CD4-positive, alpha-beta T cell (primary cell): ENCODE measurements around the gene ITK. TPM values are rescaled to one million over a fixed set of nuclear protein-coding genes. Genes with fewer than 3 reads are reported as not detected.
A peak's percentile ranks its signal among the peaks of the same experiment; 100 is the strongest.

Experiments
- ATAC-seq: fragments of 200-7000 bp; cut with Tn5 transposase; one replicate; pipeline ENCODE4 v1.10.0; 2022; ENCODE audit warnings: mild to moderate bottlenecking; ENCODE audit not compliant: poor library complexity
- CTCF ChIA-PET: fragments of 350-600 bp; sonication (Branson Sonifier 250); formaldehyde crosslinking; loops from one replicate; lab custom pipeline; 2021; ENCODE audit warnings: antibody characterized with exemption, inconsistent platforms; lab: Charles Lee
- POLR2A ChIA-PET: fragments of 350-600 bp; sonication (Branson Sonifier 250); formaldehyde crosslinking; loops from one replicate; lab custom pipeline; 2021; ENCODE audit warnings: antibody characterized with exemption, inconsistent platforms; lab: Charles Lee
- DNase-seq, 14 experiments: peaks; one replicate each; pipeline ENCODE4 v3.0.0-alpha.2; 2013 to 2020; ENCODE audit warnings: mixed read lengths in 2 of 14
- H3K27ac ChIP-seq, 2 donors: one replicate each; pipeline versions ENCODE4 v1.5.1 to v1.7.0; 2013; ENCODE audit warnings: low read length in 2 of 2, low read depth in 1 of 2, mild to moderate bottlenecking in 1 of 2
- H3K27me3 ChIP-seq, 2 experiments: 1 replicate in 1 of 2; 2 replicates in 1 of 2; pipeline versions ENCODE4 v1.6.1 to v1.7.0; 2013; ENCODE audit warnings: low read length in 2 of 2, control low read depth in 1 of 2, mild to moderate bottlenecking in 1 of 2, moderate library complexity in 1 of 2; ENCODE audit not compliant: insufficient read depth in 2 of 2, control insufficient read depth in 1 of 2
- H3K36me3 ChIP-seq: one replicate; pipeline ENCODE4 v1.6.1; 2013; ENCODE audit warnings: low read length, control low read depth; ENCODE audit not compliant: insufficient read depth
- H3K4me1 ChIP-seq: one replicate; pipeline ENCODE4 v1.6.1; 2013; ENCODE audit warnings: low read length, control low read depth; ENCODE audit not compliant: insufficient read depth
- H3K4me3 ChIP-seq: one replicate; pipeline ENCODE4 v1.5.1; 2013; ENCODE audit warnings: mild to moderate bottlenecking, low read length, moderate library complexity
- H3K9me3 ChIP-seq, 2 experiments: 1 replicate in 1 of 2; 2 replicates in 1 of 2; pipeline versions ENCODE4 v1.6.1 to v1.7.0; 2013; ENCODE audit warnings: low read length in 2 of 2, mild to moderate bottlenecking in 2 of 2, control low read depth in 1 of 2, moderate library complexity in 1 of 2; ENCODE audit not compliant: control insufficient read depth in 1 of 2, insufficient read depth in 1 of 2
- H3K27ac Mint-ChIP-seq: one replicate; pipeline ENCODE4 v1.8.0; 2020; ENCODE audit warnings: mixed read lengths
- H3K27me3 Mint-ChIP-seq: one replicate; pipeline ENCODE4 v1.8.0; 2021; ENCODE audit warnings: mixed read lengths
- H3K36me3 Mint-ChIP-seq: one replicate; pipeline ENCODE4 v1.8.0; 2021; ENCODE audit warnings: low read depth, mixed read lengths
- H3K4me1 Mint-ChIP-seq: one replicate; pipeline ENCODE4 v1.8.0; 2021; ENCODE audit warnings: low read depth, mixed read lengths
- H3K4me3 Mint-ChIP-seq: one replicate; pipeline ENCODE4 v1.8.0; 2020; ENCODE audit warnings: mild to moderate bottlenecking, mixed read lengths
- H3K9me3 Mint-ChIP-seq: one replicate; pipeline ENCODE4 v1.8.0; 2020; ENCODE audit warnings: mixed read lengths
- intact Hi-C, 2 experiments: fragments of 100-400 bp; cut with DNase I in 1 of 2; cut with micrococcal nuclease in 1 of 2; formaldehyde crosslinking; loops; one replicate each; pipeline versions ENCODE4 v1.15.1 to v1.9.0; 2023 to 2025; cut with DNase I, micrococcal nuclease
- total RNA-seq, 174 experiments: library from RNA in 2 of 174; stranded (reverse) in 2 of 174; gene quantifications; one replicate each; pipeline ENCODE4 v1.2.3 and lab custom pipeline; 2021 to 2026
- TF ChIP-seq, protein P1 (sequence below): fragments of 200-600 bp; IDR thresholded peaks from one replicate; pipeline ENCODE4 v1.8.0; 2022; ENCODE audit warnings: antibody characterized with exemption, mild to moderate bottlenecking

The ITK gene
- total RNA-seq, 2 experiments from 2014 or later = 289 to 292 TPM

DNA sequence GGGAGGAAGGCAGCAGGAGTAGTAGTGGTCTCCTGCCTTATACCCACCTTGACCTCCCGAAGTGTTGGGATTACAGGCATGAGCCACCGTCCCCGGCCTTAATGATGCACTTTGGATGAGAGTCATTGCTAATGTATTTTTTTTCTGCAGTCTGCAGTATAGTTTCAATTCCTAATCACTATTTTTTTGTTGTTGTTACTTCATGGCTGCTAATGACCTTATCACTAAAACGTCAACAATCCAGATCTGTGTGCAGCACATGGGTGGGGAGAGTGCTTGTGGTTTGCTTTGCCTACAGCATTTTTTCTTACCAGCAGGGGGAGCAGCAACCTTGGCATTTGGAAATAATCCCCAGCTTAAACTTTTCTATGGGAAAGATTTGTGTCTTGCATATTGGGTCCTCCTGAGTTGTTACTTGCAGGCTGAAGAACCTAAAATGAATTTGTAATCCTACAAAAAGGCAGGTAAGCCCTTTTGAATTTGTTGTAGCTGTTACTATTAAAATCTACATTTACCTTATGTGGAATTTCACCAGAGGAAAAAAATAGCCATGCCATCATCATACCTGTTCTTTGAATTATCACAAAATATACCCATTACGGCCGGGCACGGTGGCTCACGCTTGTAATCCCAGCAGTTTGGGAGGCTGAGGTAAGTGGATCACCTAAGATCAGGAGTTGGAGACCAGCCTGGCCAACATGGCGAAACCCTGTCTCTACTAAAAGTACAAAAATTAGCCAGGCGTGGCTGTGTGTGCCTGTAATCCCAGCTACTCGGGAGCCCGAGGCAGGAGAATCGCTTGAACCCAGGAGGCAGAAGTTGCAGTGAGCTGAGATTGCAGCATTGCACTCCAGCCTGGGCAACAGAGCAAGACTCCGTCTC is 31.7 kb upstream of the ITK start:
- peak overlapping the region; percentile 53 for H3K27ac Mint-ChIP-seq
- DNase-seq (peak; percentile 66 to 92 (median 77)), ATAC-seq (peak; percentile 86)
- peak overlapping the region; percentile 28 for H3K4me3 Mint-ChIP-seq
- H3K4me3 ChIP-seq = no peak overlapping the region
- H3K9me3 ChIP-seq = no peaks in the 10 kb centered on the region
- intact Hi-C loops = loop anchor here (1.0 to 10.0 kb wide), 9 partner anchors 32 to 706 kb away; partner anchors contain the start of genes CLINT1 (in 1 of the 2), ITK (in 1 of the 2) and THG1L (in 1 of the 2)
- H3K36me3 ChIP-seq = no peaks in the 10 kb centered on the region
- TF ChIP-seq, protein P1, sequence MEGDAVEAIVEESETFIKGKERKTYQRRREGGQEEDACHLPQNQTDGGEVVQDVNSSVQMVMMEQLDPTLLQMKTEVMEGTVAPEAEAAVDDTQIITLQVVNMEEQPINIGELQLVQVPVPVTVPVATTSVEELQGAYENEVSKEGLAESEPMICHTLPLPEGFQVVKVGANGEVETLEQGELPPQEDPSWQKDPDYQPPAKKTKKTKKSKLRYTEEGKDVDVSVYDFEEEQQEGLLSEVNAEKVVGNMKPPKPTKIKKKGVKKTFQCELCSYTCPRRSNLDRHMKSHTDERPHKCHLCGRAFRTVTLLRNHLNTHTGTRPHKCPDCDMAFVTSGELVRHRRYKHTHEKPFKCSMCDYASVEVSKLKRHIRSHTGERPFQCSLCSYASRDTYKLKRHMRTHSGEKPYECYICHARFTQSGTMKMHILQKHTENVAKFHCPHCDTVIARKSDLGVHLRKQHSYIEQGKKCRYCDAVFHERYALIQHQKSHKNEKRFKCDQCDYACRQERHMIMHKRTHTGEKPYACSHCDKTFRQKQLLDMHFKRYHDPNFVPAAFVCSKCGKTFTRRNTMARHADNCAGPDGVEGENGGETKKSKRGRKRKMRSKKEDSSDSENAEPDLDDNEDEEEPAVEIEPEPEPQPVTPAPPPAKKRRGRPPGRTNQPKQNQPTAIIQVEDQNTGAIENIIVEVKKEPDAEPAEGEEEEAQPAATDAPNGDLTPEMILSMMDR = peak; percentile 82
- H3K36me3 Mint-ChIP-seq = peaks cover 3% of the 10 kb centered on the region
- CTCF ChIA-PET = interaction anchor here (0.6 to 1.9 kb wide), 34 partner anchors 8 to 179 kb away, joined by 3 to 13 read pairs (median 5); partner anchors contain the start of gene ITK
- H3K27me3 ChIP-seq = no peaks in the 10 kb centered on the region
- no peaks in the 10 kb centered on the region for H3K9me3 Mint-ChIP-seq
- H3K4me1 Mint-ChIP-seq = peaks cover 46% of the 10 kb centered on the region
- no peaks in the 10 kb centered on the region for H3K27me3 Mint-ChIP-seq
- H3K4me1 ChIP-seq = peaks cover 35% of the 10 kb centered on the region
- POLR2A ChIA-PET = interaction anchor here (0.6 to 3.7 kb wide), 26 partner anchors 14 to 224 kb away, joined by 3 to 25 read pairs (median 4); partner anchors contain the start of gene ITK
- no peak overlapping the region for H3K27ac ChIP-seq

DNA sequence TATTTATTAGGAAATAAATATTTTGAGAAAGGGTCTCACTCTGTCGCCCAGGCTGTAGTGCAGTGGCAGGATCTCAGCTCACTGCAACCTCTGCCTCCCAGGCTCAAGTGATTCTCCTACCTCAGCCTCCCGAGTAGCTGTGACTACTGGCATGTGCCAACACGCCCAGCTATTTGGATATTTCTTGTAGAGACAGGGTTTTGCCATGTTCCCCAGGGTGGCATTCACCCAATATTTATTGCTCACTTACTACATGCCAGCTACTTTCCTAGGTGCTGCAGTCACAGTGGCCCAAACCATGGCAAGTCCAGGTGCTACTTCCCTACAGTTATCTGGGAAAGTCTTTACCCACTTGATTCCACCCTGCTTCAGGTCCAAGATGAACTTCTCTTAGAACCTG is 29.6 kb upstream of the ITK start:
- Histone ChIP-seq H3K27ac (no peak overlapping the region), H3K36me3 (no peaks in the 10 kb centered on the region), H3K4me1 (peaks cover 38% of the 10 kb centered on the region), H3K4me3 (no peak overlapping the region), H3K9me3 (no peaks in the 10 kb centered on the region), H3K27me3 (no peaks in the 10 kb centered on the region)
- TF ChIP-seq, protein P1 = no peak
- Mint-ChIP-seq H3K36me3 (no peaks in the 10 kb centered on the region), H3K4me3 (no peak overlapping the region), H3K27me3 (no peaks in the 10 kb centered on the region), H3K27ac (peak overlapping the region; percentile 22), H3K4me1 (peaks cover 61% of the 10 kb centered on the region), H3K9me3 (no peaks in the 10 kb centered on the region)
- ATAC-seq (no peak), DNase-seq (no peak)
- ChIA-PET CTCF (interaction anchor here (0.9 kb wide), 1 partner anchor 153 kb away, joined by 3 read pairs; no protein-coding TSS in a partner anchor), POLR2A (interaction anchor here (3.7 kb wide), 1 partner anchor 30 kb away, joined by 24 read pairs; the partner anchor contains the start of gene ITK)
- intact Hi-C loops = no loop called here

GRCh38 chr5:157155297-157155696 is 25.3 kb upstream of the ITK start:
- Histone ChIP-seq H3K27ac (peak overlapping the region in 1 of 2 donors; percentile 38), H3K9me3 (no peaks in the 10 kb centered on the region), H3K36me3 (no peaks in the 10 kb centered on the region), H3K4me3 (peak overlapping the region; percentile 32), H3K4me1 (peaks cover 54% of the 10 kb centered on the region), H3K27me3 (no peaks in the 10 kb centered on the region)
- Mint-ChIP-seq H3K4me1 (peaks cover 75% of the 10 kb centered on the region), H3K9me3 (no peaks in the 10 kb centered on the region), H3K27ac (peak overlapping the region; percentile 90), H3K27me3 (no peaks in the 10 kb centered on the region), H3K4me3 (peak overlapping the region; percentile 87), H3K36me3 (no peaks in the 10 kb centered on the region)
- POLR2A ChIA-PET = interaction anchor here (0.7 to 3.3 kb wide), 19 partner anchors 12 to 101 kb away, joined by 3 to 16 read pairs (median 5); partner anchors contain the start of genes ITK and MED7
- intact Hi-C loops = loop anchor here in 1 of 2 experiments (5.0 kb wide), 2 partner anchors 42 to 172 kb away; no protein-coding TSS in a partner anchor
- CTCF ChIA-PET = interaction anchor here (0.8 to 1.3 kb wide), 6 partner anchors 12 to 62 kb away, joined by 3 read pairs; no protein-coding TSS in a partner anchor
- TF ChIP-seq, protein P1 = no peak
- ATAC-seq (no peak), DNase-seq (peak in 1 of 14 experiments; percentile 33)
